HK-2 (cell line): ENCODE measurements around the gene H6PD.

Experiments used
- DNase-seq: peaks from one replicate; pipeline ENCODE4 v3.0.0-alpha.2; 2018; ENCODE audit not compliant: unreplicated experiment

The H6PD gene

DNA sequence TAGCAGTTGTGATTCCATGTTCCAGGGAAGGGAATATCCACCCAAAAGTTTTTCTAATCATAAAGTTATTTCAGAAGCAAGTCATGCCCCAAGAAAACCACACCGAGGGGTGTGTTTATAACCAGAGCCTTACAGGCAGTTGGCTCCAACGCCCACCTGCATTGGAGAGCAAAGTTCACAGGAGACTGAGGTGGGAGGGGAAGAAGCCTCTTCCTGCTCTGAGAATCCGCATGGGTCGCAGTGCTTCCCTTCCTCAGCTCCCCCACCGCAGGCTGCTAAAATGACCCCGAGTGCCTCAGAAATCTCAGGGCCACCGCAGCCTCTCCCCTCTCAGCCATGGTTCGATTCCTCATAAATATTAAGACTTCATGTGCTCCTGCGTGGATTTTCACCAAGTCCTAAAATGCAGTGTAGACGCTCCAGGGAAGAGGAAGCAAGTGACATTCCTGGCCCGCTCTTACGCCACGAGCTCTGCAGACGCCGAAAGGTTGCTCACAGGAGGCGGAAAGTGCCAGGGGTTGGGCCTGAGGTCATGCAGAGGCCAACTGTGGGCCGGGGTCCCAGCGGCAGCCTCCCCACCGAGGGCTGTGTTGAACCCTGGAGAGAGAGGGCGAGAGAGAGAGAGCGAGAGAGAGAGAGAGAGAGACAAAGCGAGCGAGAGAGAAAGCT lies 44.7 kb downstream of the H6PD start:
- no peak for DNase-seq

DNA sequence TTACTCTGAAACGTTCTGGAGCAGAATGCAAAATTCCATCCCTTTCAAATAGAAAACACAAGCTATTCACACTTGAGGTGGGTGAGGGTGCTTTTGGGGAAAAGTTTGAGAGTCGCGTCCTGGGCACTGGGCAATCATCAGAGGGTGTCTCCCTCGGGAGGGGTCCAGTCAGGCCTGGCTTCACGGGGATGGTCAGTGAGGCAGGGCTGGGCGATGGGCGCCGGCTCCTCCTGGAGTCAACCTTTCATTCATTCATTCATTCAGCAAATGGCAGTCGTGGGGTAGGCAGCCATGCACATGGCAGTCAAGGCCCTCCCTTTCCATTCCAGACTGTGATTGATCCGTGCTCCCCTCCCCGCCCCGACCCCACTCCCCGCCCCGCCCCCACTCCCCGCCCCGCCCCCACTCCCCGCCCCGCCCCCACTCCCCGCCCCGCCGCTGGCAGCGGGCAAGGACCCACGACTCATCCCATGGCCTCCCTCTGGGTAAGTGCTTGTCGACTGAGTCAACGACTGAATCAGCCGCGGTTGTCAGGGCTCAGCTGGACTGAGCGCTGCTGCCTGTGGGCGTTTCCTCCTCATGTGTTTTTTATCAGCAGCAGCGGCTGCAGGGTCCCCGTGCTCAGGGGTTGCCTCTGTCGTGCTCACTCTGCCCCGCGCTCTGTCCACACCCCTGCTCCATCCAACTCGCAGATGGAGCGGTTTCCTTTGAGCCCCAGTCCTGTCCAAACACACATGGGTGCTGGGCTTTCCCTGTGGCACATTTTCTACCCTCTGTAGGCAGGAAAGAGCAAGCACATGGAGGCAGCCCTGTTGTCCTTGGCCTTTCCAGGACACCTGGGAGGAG lies 45.7 kb downstream of the H6PD start:
- peak; percentile 85 for DNase-seq

- no peak for DNase-seq
These were observed 46.7 kb downstream of the H6PD start for GRCh38 chr1:9281071-9281827.

GRCh38 chr1:9281908-9282695 lies 47.5 kb downstream of the H6PD start:
- DNase-seq, result no peak

GRCh38 chr1:9282696-9282955 lies 48.1 kb downstream of the H6PD start:
- no peak for DNase-seq

GRCh38 chr1:9284061-9284460 lies 49.5 kb downstream of the H6PD start:
- no peak for DNase-seq

GRCh38 chr1:9286556-9286955 lies 52.0 kb downstream of the H6PD start:
- no peak for DNase-seq

- peak; percentile 76 for DNase-seq
These were observed 54.5 kb downstream of the H6PD start for GRCh38 chr1:9289090-9289534.

DNA sequence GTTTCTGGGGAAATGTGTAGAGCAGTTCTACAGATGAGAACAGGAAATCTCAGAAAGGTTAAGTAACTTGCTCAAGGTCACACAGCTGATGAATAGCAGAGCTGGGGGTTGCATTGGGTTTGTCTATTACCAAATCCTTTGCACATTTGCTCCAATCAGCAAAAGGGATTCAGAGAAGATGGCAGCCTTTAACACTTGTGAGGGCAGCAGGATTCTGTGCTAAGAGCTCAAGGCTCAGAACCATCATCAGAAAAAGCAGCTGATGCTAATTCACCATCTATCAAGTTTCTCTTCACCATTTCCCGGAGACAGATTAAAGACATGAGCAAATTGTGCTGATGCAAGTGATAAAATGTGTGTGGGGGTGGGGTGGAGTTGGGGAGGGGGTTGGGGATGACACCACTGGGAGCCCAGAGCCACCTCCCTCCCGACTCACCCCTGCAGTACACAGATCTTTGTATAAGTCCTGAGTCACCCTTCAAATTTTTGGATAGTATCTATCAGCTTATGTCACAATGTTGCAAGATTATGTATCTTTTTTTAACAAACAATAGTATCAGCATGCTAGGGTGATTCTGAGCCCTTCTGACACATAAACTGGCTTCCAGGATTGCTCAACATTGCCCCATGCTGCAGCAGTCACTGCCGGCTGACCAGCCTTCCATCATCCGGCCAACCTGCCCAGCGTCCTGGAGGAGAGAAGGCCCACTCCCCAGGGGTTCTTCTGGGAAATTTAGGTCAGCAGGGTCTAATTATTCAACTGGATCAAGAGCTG lies 55.3 kb downstream of the H6PD start:
- DNase-seq, result peak; percentile 41

GRCh38 chr1:9291914-9292360 lies 57.4 kb downstream of the H6PD start:
- DNase-seq, result peak; percentile 38

DNA sequence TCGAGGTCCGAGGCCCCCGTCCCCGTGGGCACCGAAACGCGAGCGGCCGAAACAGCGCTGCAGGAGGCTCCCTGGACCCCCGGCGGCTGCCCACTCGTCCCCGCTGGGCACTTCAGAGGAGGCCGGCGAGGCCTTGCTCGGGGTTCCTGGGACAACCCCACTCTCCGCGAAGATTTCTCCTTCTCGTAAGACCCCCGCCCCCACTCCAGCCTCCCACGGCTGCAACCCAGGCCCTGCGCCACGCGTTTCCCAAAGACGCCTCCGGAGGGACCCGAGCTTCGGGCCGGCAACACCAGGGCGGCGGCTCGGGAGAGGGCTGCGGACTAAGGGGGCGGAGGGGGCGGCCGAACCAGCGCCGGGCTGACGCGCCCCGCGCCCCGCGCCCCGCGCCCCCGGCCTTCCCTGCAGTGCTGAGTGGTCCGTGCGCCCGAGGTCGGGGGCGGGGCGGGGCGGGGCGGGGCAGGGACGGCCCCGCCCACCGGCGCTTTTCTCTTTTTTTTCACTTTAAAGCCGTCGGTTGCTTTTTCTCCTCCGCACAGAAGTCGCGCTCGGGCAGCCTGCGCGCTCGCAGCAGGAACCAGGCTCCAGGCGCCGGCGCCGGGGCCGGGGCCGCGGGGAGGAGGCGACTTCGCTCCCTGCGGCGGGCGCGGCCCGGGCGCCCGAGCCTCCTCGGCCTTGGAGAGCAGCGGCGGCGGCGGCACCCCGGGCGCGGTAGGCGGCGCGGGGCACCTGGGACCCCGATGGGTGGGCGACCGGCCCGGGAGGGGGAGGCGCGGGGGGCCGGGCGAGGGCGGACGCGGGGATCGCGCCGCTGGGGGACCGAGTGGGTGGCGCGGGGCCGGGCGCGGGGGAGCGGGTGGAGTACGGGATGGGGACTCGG lies 58.0 kb downstream of the H6PD start, which contains the start of gene SPSB1:
SPSB1 (plus strand) TSS at position 534 of the 880 bp plus-strand sequence. CDS start 62,998 bp downstream, outside the sequence.
- peak; percentile 77 for DNase-seq

GRCh38 chr1:9293241-9293532 lies 58.6 kb downstream of the H6PD start:
- DNase-seq, result no peak

GRCh38 chr1:9293533-9294404 lies 59.2 kb downstream of the H6PD start:
- DNase-seq, result peak; percentile 43

DNA sequence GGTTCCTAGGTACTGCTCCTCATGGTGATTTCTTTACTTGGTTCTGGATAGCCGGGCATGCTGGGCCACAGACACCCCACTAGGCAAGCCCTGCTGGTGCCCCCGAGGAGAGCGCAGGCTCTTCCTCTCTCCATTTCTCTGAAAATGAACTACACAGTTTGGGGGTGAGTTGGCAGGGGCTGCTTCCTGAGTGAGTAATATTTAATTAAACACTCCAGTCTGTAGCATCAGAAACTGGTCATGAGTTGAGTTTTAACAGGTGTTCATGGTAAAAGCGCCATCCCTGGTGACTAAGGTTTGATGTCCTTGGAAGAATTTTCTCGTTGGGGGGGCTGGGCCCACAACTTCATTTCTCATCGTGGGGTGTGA lies 59.8 kb downstream of the H6PD start:
- peak; percentile 50 for DNase-seq

GRCh38 chr1:9294910-9295636 lies 60.5 kb downstream of the H6PD start:
- DNase-seq, result peak; percentile 51

GRCh38 chr1:9295884-9296283 lies 61.3 kb downstream of the H6PD start:
- no peak for DNase-seq

- DNase-seq, result no peak
These were observed 62.3 kb downstream of the H6PD start for GRCh38 chr1:9296850-9297249.

GRCh38 chr1:9297831-9298230 lies 63.3 kb downstream of the H6PD start:
- no peak for DNase-seq
